PC-3 (cell line): ENCODE measurements around the gene S100P.

ENCODE experiments used
- CTCF ChIP-seq: fragments of 300-600 bp; sonication (generic); conservative IDR thresholded peaks from 2 replicates; pipeline ENCODE4 v1.5.1; 2017; ENCODE audit warnings: antibody characterized with exemption, low read depth, mild to moderate bottlenecking, low read length
- EZH2 ChIP-seq: fragments of 300-600 bp; sonication (generic); IDR thresholded peaks from one replicate; pipeline ENCODE4 v1.6.1; 2017; ENCODE audit warnings: antibody characterized with exemption, mild to moderate bottlenecking, low read length; ENCODE audit not compliant: unreplicated experiment

DNA sequence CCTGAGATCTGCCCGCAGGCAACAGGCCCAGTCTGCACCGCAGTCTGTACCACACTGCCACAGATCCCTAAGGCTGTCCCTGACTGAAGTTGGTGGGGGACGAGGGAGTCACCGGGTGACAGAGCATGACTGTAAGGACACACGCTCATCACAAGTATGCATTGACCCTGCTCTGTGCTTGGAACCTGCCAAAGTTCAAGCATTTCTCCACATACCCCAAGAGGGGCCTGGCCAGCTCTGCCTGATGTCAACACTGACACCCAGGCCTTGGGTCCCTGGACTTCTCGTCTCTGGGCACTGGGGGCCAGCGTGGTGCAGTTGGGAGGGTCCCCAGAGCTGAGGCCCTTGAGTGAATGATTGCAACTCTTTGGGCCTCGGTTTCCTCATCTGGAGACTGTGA, 30.2 kb downstream of the S100P start:
- no peak for TF ChIP-seq CTCF
- TF ChIP-seq EZH2 = no peak
